CD14-positive monocyte (primary cell): ENCODE measurements around the gene MYO1E. TPM values are rescaled to one million over a fixed set of nuclear protein-coding genes. Genes with fewer than 3 reads are reported as not detected.

Experiments used
- DNase-seq, 3 donors: peaks; one replicate each; pipeline ENCODE4 v3.0.0-alpha.2; 2011 to 2022
- H2AFZ ChIP-seq: 2 replicates; pipeline ENCODE4 v1.6.0; 2012; ENCODE audit warnings: mild to moderate bottlenecking, low read depth, low read length, inconsistent platforms; ENCODE audit not compliant: insufficient read depth, poor library complexity, severe bottlenecking
- H3K27ac ChIP-seq, 2 donors: 1 replicate in 1 of 2; 2 replicates in 1 of 2; pipeline ENCODE4 v1.5.1; 2012 to 2013; ENCODE audit warnings: low read length in 2 of 2, control low read depth in 1 of 2, inconsistent platforms in 1 of 2, low read depth in 1 of 2, mild to moderate bottlenecking in 1 of 2
- H3K27me3 ChIP-seq, 2 donors: one replicate each; pipeline versions ENCODE4 v1.6.0 to v1.6.1; 2011 to 2013; ENCODE audit warnings: low read length in 2 of 2; ENCODE audit not compliant: control insufficient read depth in 2 of 2, insufficient read depth in 2 of 2
- H3K36me3 ChIP-seq, 2 donors: replicated peaks in 1 of 2; 1 replicate in 1 of 2; 2 replicates in 1 of 2; pipeline versions ENCODE4 v1.5.1 to v1.6.1; 2012 to 2013; ENCODE audit warnings: low read length in 2 of 2, control low read depth in 1 of 2, inconsistent platforms in 1 of 2, mild to moderate bottlenecking in 1 of 2; ENCODE audit not compliant: insufficient read depth in 2 of 2, control insufficient read depth in 1 of 2
- H3K4me1 ChIP-seq, 2 donors: 1 replicate in 1 of 2; 2 replicates in 1 of 2; pipeline versions ENCODE4 v1.5.1 to v1.6.1; 2012 to 2013; ENCODE audit warnings: low read length in 2 of 2, control low read depth in 1 of 2, inconsistent platforms in 1 of 2, mild to moderate bottlenecking in 1 of 2, moderate library complexity in 1 of 2; ENCODE audit not compliant: insufficient read depth in 2 of 2, control insufficient read depth in 1 of 2
- H3K4me2 ChIP-seq: replicated peaks from 2 replicates; pipeline ENCODE3; 2012; ENCODE audit warnings: low read length, moderate library complexity, mild to moderate bottlenecking; ENCODE audit not compliant: poor library complexity, severe bottlenecking; ENCODE audit errors: extremely low read depth
- H3K4me3 ChIP-seq, 3 experiments: fragments of 200-600 bp in 1 of 3; sonication (generic) in 1 of 3; replicated peaks in 1 of 3; 1 replicate in 2 of 3; 2 replicates in 1 of 3; pipeline ENCODE4 v1.5.1; 2011 to 2013; ENCODE audit warnings: low read length in 3 of 3, mild to moderate bottlenecking in 3 of 3, control low read depth in 2 of 3, low read depth in 2 of 3, inconsistent platforms in 1 of 3, moderate library complexity in 1 of 3
- H3K79me2 ChIP-seq: 2 replicates; pipeline ENCODE4 v1.6.0; 2012; ENCODE audit warnings: mild to moderate bottlenecking, control low read depth, inconsistent platforms, low read length, moderate library complexity; ENCODE audit not compliant: insufficient read depth
- H3K9ac ChIP-seq: 2 replicates; pipeline ENCODE4 v1.6.0; 2017; ENCODE audit warnings: low read length, mild to moderate bottlenecking; ENCODE audit not compliant: insufficient read depth, poor library complexity, severe bottlenecking
- H3K9me3 ChIP-seq, 2 donors: replicated peaks in 1 of 2; 1 replicate in 1 of 2; 2 replicates in 1 of 2; pipeline versions ENCODE4 v1.5.1 to v1.6.1; 2012 to 2013; ENCODE audit warnings: low read length in 2 of 2, control low read depth in 1 of 2; ENCODE audit not compliant: control insufficient read depth in 1 of 2, insufficient read depth in 1 of 2
- H4K20me1 ChIP-seq: 2 replicates; pipeline ENCODE4 v1.6.0; 2012; ENCODE audit warnings: mild to moderate bottlenecking, low read length, control low read depth, moderate library complexity; ENCODE audit not compliant: insufficient read depth
- H3K27ac Mint-ChIP-seq, 7 donors: one replicate each; pipeline ENCODE4 v1.8.0; 2020; ENCODE audit warnings: mild to moderate bottlenecking in 7 of 7, mixed read lengths in 7 of 7, moderate library complexity in 6 of 7, inconsistent platforms in 2 of 7
- H3K27me3 Mint-ChIP-seq, 3 donors: one replicate each; pipeline ENCODE4 v1.8.0; 2021 to 2022; ENCODE audit warnings: low read depth in 3 of 3, mild to moderate bottlenecking in 3 of 3, mixed read lengths in 3 of 3, moderate library complexity in 3 of 3, inconsistent platforms in 1 of 3
- H3K36me3 Mint-ChIP-seq, 2 donors: one replicate each; pipeline ENCODE4 v1.8.0; 2020; ENCODE audit warnings: mixed read lengths in 2 of 2, inconsistent platforms in 1 of 2, mild to moderate bottlenecking in 1 of 2
- H3K4me1 Mint-ChIP-seq: one replicate; pipeline ENCODE4 v1.8.0; 2020; ENCODE audit warnings: mild to moderate bottlenecking, mixed read lengths
- H3K4me3 Mint-ChIP-seq, 2 donors: one replicate each; pipeline ENCODE4 v1.8.0; 2020; ENCODE audit warnings: mild to moderate bottlenecking in 2 of 2, mixed read lengths in 2 of 2, moderate library complexity in 1 of 2
- H3K9me3 Mint-ChIP-seq, 7 donors: one replicate each; pipeline ENCODE4 v1.8.0; 2020 to 2022; ENCODE audit warnings: mixed read lengths in 7 of 7, mild to moderate bottlenecking in 6 of 7, moderate library complexity in 6 of 7, inconsistent platforms in 2 of 7
- CTCF ChIP-seq: fragments of 200-600 bp; IDR thresholded peaks from one replicate; pipeline ENCODE4 v1.8.0; 2022; ENCODE audit warnings: antibody characterized with exemption, mild to moderate bottlenecking
- whole genome bisulfite sequencing: methylation state at CpG from one replicate; pipeline ENCODE4 v1.1.5; 2013; ENCODE audit warnings: missing lambda C conversion rate; ENCODE audit not compliant: insufficient coverage; 5-methylcytosine and 5-hydroxymethylcytosine counted together
- intact Hi-C, 2 donors: fragments of 100-400 bp; cut with micrococcal nuclease; formaldehyde crosslinking; loops; one replicate each; pipeline versions ENCODE4 v1.15.0 to v1.15.1; 2023
- polyA plus RNA-seq, 3 donors: library from polyadenylated mRNA; depleted of rRNA in 1 of 3; unstranded in 2 of 3; stranded (reverse) in 1 of 3; fragments of 300-500 nt in 2 of 3; fragments of >200 nt in 1 of 3; fragmentation: Illumina TruSeq in 2 of 3; gene quantifications; 1 replicate in 2 of 3; 2 replicates in 1 of 3; pipeline ENCODE4 v1.2.3, GENCODE V29; 2012 to 2021

MYO1E gene
- polyA plus RNA-seq, 3 donors: 5.5 to 16.2 (median 6.2) TPM

- Histone ChIP-seq H3K9me3 (no peaks in the 10 kb centered on the region), H3K79me2 (peaks cover 44% of the 10 kb centered on the region), H3K36me3 (no peaks in the 10 kb centered on the region), H3K27ac (peak overlapping the region in 1 of 2 donors; percentile 38), H3K4me1 (peaks cover 83 to 88% of the 10 kb centered on the region in 2 donors), H3K4me3 (peak overlapping the region in 2 of 3 experiments; percentile 15 to 63), H3K9ac (no peak overlapping the region), H3K4me2 (peak overlapping the region; percentile 65), H2AFZ (no peak overlapping the region), H3K27me3 (no peaks in the 10 kb centered on the region), H4K20me1 (no peaks in the 10 kb centered on the region)
- peaks cover 87% of the 10 kb centered on the region for H3K4me1 Mint-ChIP-seq
- intact Hi-C loops: no loop called here
- no peaks in the 10 kb centered on the region for H3K27me3 Mint-ChIP-seq
- H3K9me3 Mint-ChIP-seq: no peaks in the 10 kb centered on the region
- H3K27ac Mint-ChIP-seq: peak overlapping the region in 6 of 7 donors; percentile 61 to 85 (median 68)
- no peak for TF ChIP-seq CTCF
- H3K4me3 Mint-ChIP-seq: peak overlapping the region; percentile 64 to 90
- H3K36me3 Mint-ChIP-seq: no peaks in the 10 kb centered on the region
- WGBS: no CpG with 5 or more reads among the region's 3 CpGs
- DNase-seq: peak in 1 of 3 donors; percentile 52
Measured at GRCh38 chr15:59406446-59406845, 33.8 kb upstream of the MYO1E start.

GRCh38 chr15:59405079-59405478 is 32.4 kb upstream of the MYO1E start:
- DNase-seq: no peak
- Mint-ChIP-seq H3K27ac (peak overlapping the region in 1 of 7 donors; percentile 71), H3K27me3 (no peaks in the 10 kb centered on the region), H3K4me3 (peak overlapping the region; percentile 2 to 49), H3K36me3 (no peaks in the 10 kb centered on the region), H3K9me3 (no peaks in the 10 kb centered on the region), H3K4me1 (peaks cover 86% of the 10 kb centered on the region)
- intact Hi-C loops: no loop called here
- 82% methylated on average over 3 of the region's 7 CpGs for WGBS
- Histone ChIP-seq H3K36me3 (no peaks in the 10 kb centered on the region), H3K4me1 (peaks cover 83 to 88% of the 10 kb centered on the region in 2 donors), H3K4me3 (no peak overlapping the region), H3K4me2 (no peak overlapping the region), H3K79me2 (peaks cover 44% of the 10 kb centered on the region), H3K27ac (no peak overlapping the region), H3K27me3 (no peaks in the 10 kb centered on the region), H4K20me1 (no peaks in the 10 kb centered on the region), H3K9ac (no peak overlapping the region), H3K9me3 (no peaks in the 10 kb centered on the region), H2AFZ (no peak overlapping the region)
- no peak for TF ChIP-seq CTCF
